Measurements from ENCODE around the gene SLC16A4. TPM values are rescaled to one million over a fixed set of nuclear protein-coding genes. Genes with fewer than 3 reads are reported as not detected.

SLC16A4 gene
- total and polyA plus RNA-seq, 2 of the 8 experiments (the other 6 are each of a cell fraction or from before 2014, with no cell fraction given) = 0.30 to 0.43 TPM

DNA sequence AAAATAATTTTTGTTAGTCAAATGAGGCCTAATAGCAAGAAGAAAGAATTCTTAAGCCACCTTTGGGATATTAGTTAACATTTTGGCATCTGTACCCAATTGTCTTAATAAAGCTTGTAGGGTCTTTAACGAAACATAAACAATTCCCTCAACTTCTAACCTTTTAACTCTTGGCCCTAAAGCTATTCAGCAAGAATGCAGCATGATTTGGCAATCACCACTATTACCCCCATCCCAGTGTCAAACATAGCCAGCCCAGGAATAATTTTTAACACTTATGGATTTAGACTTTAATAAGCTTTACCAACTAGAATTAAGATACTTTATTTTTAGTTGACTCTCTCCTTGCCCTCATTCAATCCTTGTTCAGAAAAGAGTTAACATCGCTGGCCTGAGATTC, 2.5 kb upstream of the SLC16A4 start (continued):
- TF ChIP-seq, protein P1, sequence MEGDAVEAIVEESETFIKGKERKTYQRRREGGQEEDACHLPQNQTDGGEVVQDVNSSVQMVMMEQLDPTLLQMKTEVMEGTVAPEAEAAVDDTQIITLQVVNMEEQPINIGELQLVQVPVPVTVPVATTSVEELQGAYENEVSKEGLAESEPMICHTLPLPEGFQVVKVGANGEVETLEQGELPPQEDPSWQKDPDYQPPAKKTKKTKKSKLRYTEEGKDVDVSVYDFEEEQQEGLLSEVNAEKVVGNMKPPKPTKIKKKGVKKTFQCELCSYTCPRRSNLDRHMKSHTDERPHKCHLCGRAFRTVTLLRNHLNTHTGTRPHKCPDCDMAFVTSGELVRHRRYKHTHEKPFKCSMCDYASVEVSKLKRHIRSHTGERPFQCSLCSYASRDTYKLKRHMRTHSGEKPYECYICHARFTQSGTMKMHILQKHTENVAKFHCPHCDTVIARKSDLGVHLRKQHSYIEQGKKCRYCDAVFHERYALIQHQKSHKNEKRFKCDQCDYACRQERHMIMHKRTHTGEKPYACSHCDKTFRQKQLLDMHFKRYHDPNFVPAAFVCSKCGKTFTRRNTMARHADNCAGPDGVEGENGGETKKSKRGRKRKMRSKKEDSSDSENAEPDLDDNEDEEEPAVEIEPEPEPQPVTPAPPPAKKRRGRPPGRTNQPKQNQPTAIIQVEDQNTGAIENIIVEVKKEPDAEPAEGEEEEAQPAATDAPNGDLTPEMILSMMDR (IDR thresholded peaks at IDR 0.05; ENCODE audit: control extremely low read depth in 1 of 3, insufficient read depth in 1 of 3, low read depth in 1 of 3, low read length in 3 of 3) = no peak
- no peak for TF ChIP-seq GABPA (IDR thresholded peaks at IDR 0.05; ENCODE audit: borderline replicate concordance, insufficient read depth, low read length)
- TF ChIP-seq JUND (IDR thresholded peaks at IDR 0.05; ENCODE audit: low read length) = no peak
- no peak for TF ChIP-seq SP2 (IDR thresholded peaks at IDR 0.05; ENCODE audit: low read length)

Measured in H1 (cell line).